K562 (cell line): ENCODE results near the gene ZNF562. TPM values are rescaled to one million over a fixed set of nuclear protein-coding genes. Genes with fewer than 3 reads are reported as not detected.
A peak's percentile ranks its signal among the peaks of the same experiment; 100 is the strongest.

Experiments
- ATAC-seq: fragments of 200-7000 bp; cut with Tn5 transposase; 3 replicates; pipeline ENCODE4 v1.9.1; 2020; ENCODE audit warnings: moderate library complexity
- BruUV-seq: library from RNA; stranded (reverse); fragments of 400-500 nt; replicated peaks from 2 replicates; lab custom pipeline; 2021; lab: Mats Ljungman, UMichigan
- CTCF ChIA-PET: fragments of 300-600 bp; formaldehyde crosslinking; extraction: SDS; loops from one replicate; lab custom pipeline; 2021; ENCODE audit warnings: low intra/inter-chr PET ratio; lab: Yijun Ruan, JAX
- POLR2A ChIA-PET: fragments of 300-600, 350-650 bp; sonication (Branson Sonifier 250); formaldehyde crosslinking; extraction: SDS; loops from one replicate; lab custom pipeline; 2021; ENCODE audit warnings: antibody characterized with exemption, inconsistent platforms; lab: Yijun Ruan, JAX
- DNase-seq, 4 experiments: peaks; one replicate each; pipeline versions ENCODE4 v3.0.0 to v3.0.0-alpha.2; 2011 to 2018; ENCODE audit warnings: low spot score in 3 of 4, mixed read lengths in 3 of 4; ENCODE audit errors: extremely low read depth in 1 of 4
- FAIRE-seq: peaks from 2 replicates; lab custom pipeline; 2011; peaks lifted over from hg19 to GRCh38; lab: Jason Lieb, UNC
- H2AFZ ChIP-seq: 2 replicates; pipeline ENCODE4 v1.6.0; 2011; ENCODE audit warnings: low read depth, low read length, control low read depth, inconsistent platforms
- H3K27ac ChIP-seq: fragments of 200-600 bp; 3 replicates; pipeline ENCODE4 v1.8.0; 2011; ENCODE audit warnings: low read depth, mild to moderate bottlenecking, control low read depth, inconsistent platforms, low read length, moderate library complexity, mixed read lengths; ENCODE audit errors: extremely low read depth
- H3K27me3 ChIP-seq, 2 experiments: fragments of 300-600 bp in 1 of 2; 2 replicates in 1 of 2; 3 replicates in 1 of 2; pipeline versions ENCODE4 v1.6.0 to v1.8.0; 2011; ENCODE audit warnings: inconsistent platforms in 2 of 2, low read length in 2 of 2, mild to moderate bottlenecking in 1 of 2, mixed read lengths in 1 of 2, moderate library complexity in 1 of 2; ENCODE audit not compliant: control insufficient read depth in 2 of 2, insufficient read depth in 2 of 2
- H3K36me3 ChIP-seq: fragments of 300-600 bp; 3 replicates; pipeline ENCODE4 v1.8.0; 2011; ENCODE audit warnings: mild to moderate bottlenecking, low read length, inconsistent platforms; ENCODE audit not compliant: control insufficient read depth, insufficient read depth
- H3K4me1 ChIP-seq, 2 experiments: fragments of 200-600 bp in 1 of 2; replicated peaks in 1 of 2; 2 replicates in 1 of 2; 3 replicates in 1 of 2; pipeline versions ENCODE4 v1.5.1 to v1.8.0; 2011; ENCODE audit warnings: inconsistent platforms in 2 of 2, low read length in 2 of 2, mild to moderate bottlenecking in 1 of 2, mixed read lengths in 1 of 2, moderate library complexity in 1 of 2; ENCODE audit not compliant: control insufficient read depth in 2 of 2, insufficient read depth in 2 of 2
- H3K4me2 ChIP-seq: 2 replicates; pipeline ENCODE4 v1.6.1; 2011; ENCODE audit warnings: low read length, control low read depth, inconsistent platforms, mixed read lengths; ENCODE audit not compliant: insufficient read depth
- H3K4me3 ChIP-seq: fragments of 200-600 bp; sonication (generic), shearing (Covaris generic); 2 replicates; pipeline ENCODE4 v1.5.1; 2016; ENCODE audit warnings: control low read depth, inconsistent platforms
- H3K79me2 ChIP-seq: fragments of 200-600 bp; 3 replicates; pipeline ENCODE4 v1.8.0; 2011; ENCODE audit warnings: low read length, inconsistent platforms; ENCODE audit not compliant: control insufficient read depth, insufficient read depth
- H3K9ac ChIP-seq, 2 experiments: 2 replicates each; pipeline versions ENCODE4 v1.6.0 to v1.6.1; 2011; ENCODE audit warnings: low read depth in 2 of 2, low read length in 2 of 2, control low read depth in 1 of 2, inconsistent platforms in 1 of 2, mild to moderate bottlenecking in 1 of 2, mixed read lengths in 1 of 2; ENCODE audit not compliant: insufficient read depth in 1 of 2
- H3K9me1 ChIP-seq: one replicate; pipeline ENCODE4 v1.6.0; 2011; ENCODE audit warnings: inconsistent platforms, mild to moderate bottlenecking, low read length, moderate library complexity; ENCODE audit not compliant: control insufficient read depth, insufficient read depth
- H3K9me3 ChIP-seq: replicated peaks from 2 replicates; pipeline ENCODE4 v1.5.1; 2011; ENCODE audit warnings: low read depth, low read length, inconsistent platforms; ENCODE audit not compliant: control insufficient read depth, insufficient read depth
- H4K20me1 ChIP-seq: replicated peaks from 2 replicates; pipeline ENCODE4 v1.6.1; 2011; ENCODE audit warnings: low read length, inconsistent platforms, mixed read lengths; ENCODE audit not compliant: control insufficient read depth, insufficient read depth
- CBX3 ChIP-seq, 2 experiments: IDR thresholded peaks; 1 replicate in 1 of 2; 2 replicates in 1 of 2; pipeline ENCODE4 v1.6.1; 2012; ENCODE audit warnings: inconsistent platforms in 2 of 2, low read length in 2 of 2, borderline replicate concordance in 1 of 2, control low read depth in 1 of 2
- CEBPB ChIP-seq: fragments of 450-650 bp; IDR thresholded peaks from 2 replicates; pipeline ENCODE4 v1.6.1; 2016; ENCODE audit warnings: missing genetic modification characterization, missing compliant biosample characterization
- CEBPG ChIP-seq, 3 experiments: fragments of 200-800 bp in 1 of 3; sonication (Bioruptor generic) in 1 of 3; sonication (generic) in 1 of 3; formaldehyde crosslinking in 1 of 3; IDR thresholded peaks in 2 of 3; conservative IDR thresholded peaks in 1 of 3; 2 replicates each; pipeline versions ENCODE4 v1.6.1 to v1.8.0; 2016 to 2022; ENCODE audit warnings: missing compliant biosample characterization in 2 of 3, missing genetic modification characterization in 2 of 3, mild to moderate bottlenecking in 1 of 3, missing genetic modification reagents in 1 of 3
- EGR1 ChIP-seq: fragments of 450-650 bp; conservative IDR thresholded peaks from 2 replicates; pipeline ENCODE4 v1.6.1; 2017; ENCODE audit warnings: mild to moderate bottlenecking
- EP400 ChIP-seq: fragments of 450-650 bp; IDR thresholded peaks from 2 replicates; pipeline ENCODE4 v1.6.1; 2017; ENCODE audit warnings: antibody characterized with exemption, mild to moderate bottlenecking, moderate library complexity
- FOXA3 ChIP-seq, 2 experiments: fragments of 450-650 bp in 1 of 2; sonication (generic) in 1 of 2; formaldehyde crosslinking; IDR thresholded peaks in 1 of 2; conservative IDR thresholded peaks in 1 of 2; 2 replicates each; pipeline versions ENCODE4 v1.4.0 to v1.8.0; 2020 to 2022; ENCODE audit warnings: mild to moderate bottlenecking in 2 of 2, missing genetic modification reagents in 1 of 2
- KDM1A ChIP-seq, 2 experiments: fragments of 450-650 bp; IDR thresholded peaks; 2 replicates each; pipeline ENCODE4 v1.6.1; 2016; ENCODE audit warnings: mild to moderate bottlenecking in 2 of 2
- MAZ ChIP-seq, 2 experiments: fragments of 450-650 bp in 1 of 2; sonication (generic) in 1 of 2; formaldehyde crosslinking; IDR thresholded peaks in 1 of 2; conservative IDR thresholded peaks in 1 of 2; 2 replicates each; pipeline versions ENCODE4 v1.4.0 to v1.5.0; 2020; ENCODE audit warnings: mild to moderate bottlenecking in 1 of 2, missing genetic modification reagents in 1 of 2
- TRIM28 ChIP-seq: fragments of 450-650 bp; IDR thresholded peaks from 2 replicates; pipeline ENCODE4 v1.6.1; 2017
- XRCC3 ChIP-seq: fragments of 450-650 bp; IDR thresholded peaks from 2 replicates; pipeline ENCODE4 v1.6.1; 2017; ENCODE audit warnings: mild to moderate bottlenecking, moderate library complexity
- ZNF561 ChIP-seq: fragments of 450-650 bp; formaldehyde crosslinking; conservative IDR thresholded peaks from 2 replicates; pipeline ENCODE4 v1.4.0; 2020; ENCODE audit warnings: mild to moderate bottlenecking, moderate library complexity
- ZNF589 ChIP-seq: fragments of 200-800 bp; sonication (Bioruptor generic); IDR thresholded peaks from 2 replicates; pipeline ENCODE4 v1.6.1; 2016; ENCODE audit warnings: low read depth, missing genetic modification characterization, missing compliant biosample characterization
- WGBS: fragments of 100-300 bp; shearing (Covaris generic); methylation state at CpG from one replicate; pipeline ENCODE4 v1.1.6; 2016; ENCODE audit warnings: low coverage, mixed read lengths; ENCODE audit not compliant: insufficient coverage; ENCODE audit errors: missing lambda C conversion rate; 5-methylcytosine and 5-hydroxymethylcytosine counted together
- in situ Hi-C: fragments of 300-500 bp; cut with MboI; formaldehyde crosslinking; loops from 4 replicates; pipeline ENCODE4 v1.15.0; 2018; ENCODE audit warnings: inconsistent platforms, mixed read lengths
- intact Hi-C: fragments of 100-400 bp; cut with micrococcal nuclease; formaldehyde crosslinking; loops from 2 replicates; pipeline ENCODE4 v1.14.2; 2022
- polyA plus RNA-seq, 8 experiments: library from polyadenylated mRNA; depleted of rRNA in 4 of 8; stranded (reverse) in 5 of 8; unstranded in 3 of 8; fragments of >200 nt; fragmentation: Nextera tagmentation in 2 of 8; fragmentation: Illumina TruSeq in 1 of 8; extraction: Ambion mirVana in 2 of 8; extraction: Trizol in 1 of 8; gene quantifications; 2 replicates each; pipeline versions ENCODE4 v1.2.1 to v1.2.3, GENCODE V29; 2011 to 2014; ENCODE audit warnings: inconsistent platforms in 1 of 8, missing spikeins in 1 of 8
- total RNA-seq, 7 experiments: library from RNA; depleted of rRNA in 6 of 7; stranded (reverse); fragments of >200 nt in 6 of 7; fragmentation: Illumina TruSeq in 2 of 7; extraction: Trizol in 2 of 7; gene quantifications; 2 replicates each; pipeline versions ENCODE4 v1.2.1 to v1.2.3, GENCODE V29; 2011 to 2021; ENCODE audit warnings: low replicate concordance in 1 of 7
- TF ChIP-seq, protein P1 (sequence below): fragments of 450-650 bp; IDR thresholded peaks from one replicate; pipeline ENCODE4 v1.6.1; 2018; ENCODE audit warnings: mild to moderate bottlenecking, moderate library complexity; ENCODE audit not compliant: partially characterized antibody
- TF ChIP-seq, protein P2 (sequence below): sonication (generic); formaldehyde crosslinking; IDR thresholded peaks from 2 replicates; pipeline ENCODE4 v1.8.0; 2022; ENCODE audit warnings: mild to moderate bottlenecking, missing genetic modification reagents
- TF ChIP-seq, protein P3 (sequence below): IDR thresholded peaks from 2 replicates; pipeline ENCODE4 v1.6.1; 2016; ENCODE audit warnings: missing genetic modification characterization, missing compliant biosample characterization
- TF ChIP-seq, protein P4 (sequence below): fragments of 450-650 bp; IDR thresholded peaks from 2 replicates; pipeline ENCODE4 v1.6.1; 2016

Gene ZNF562
- total and polyA plus RNA-seq, 9 of the 15 experiments (the other 6 are each of a cell fraction or from before 2014, with no cell fraction given), result 11.8 to 46.9 (median 20.8) TPM

DNA sequence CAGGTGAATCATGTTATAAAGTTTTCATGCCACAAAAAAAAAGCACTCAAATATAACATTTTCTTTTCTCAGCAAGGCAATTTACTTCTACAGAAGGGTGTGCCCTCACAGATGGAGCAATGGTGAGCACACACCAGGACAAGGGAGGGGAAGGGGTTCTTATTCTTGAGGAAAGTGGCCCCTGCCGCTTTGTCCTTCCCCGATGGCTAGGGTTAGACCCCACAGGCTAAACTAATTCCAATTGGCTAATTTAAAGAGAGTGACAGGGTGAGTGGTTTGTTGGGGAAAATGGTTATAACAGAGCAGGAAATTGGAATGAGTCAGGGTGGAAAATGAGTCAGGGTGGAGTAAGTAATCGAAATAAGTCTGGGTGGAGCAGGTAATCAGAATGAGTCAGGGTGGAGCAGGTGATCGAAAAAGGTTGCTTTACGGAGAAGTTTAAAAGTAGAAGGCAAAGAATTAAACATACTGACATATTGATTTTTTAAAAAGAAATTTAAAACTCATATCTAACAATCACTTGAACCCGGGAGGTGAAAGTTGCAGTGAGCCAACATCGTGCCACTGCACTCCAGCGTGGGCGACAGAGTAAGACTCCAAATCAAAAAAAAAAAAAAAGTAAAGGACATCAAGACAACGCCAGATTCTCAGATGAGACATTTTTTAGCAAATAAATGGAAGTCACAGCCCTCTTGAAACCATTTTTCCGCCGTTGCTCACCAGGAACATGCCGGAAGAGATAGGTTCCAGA lies 813 bp downstream of the ZNF562 start:
- Histone ChIP-seq H3K79me2 (peaks cover 60% of the 10 kb centered on the region), H4K20me1 (no peaks in the 10 kb centered on the region), H3K27me3 (no peaks in the 10 kb centered on the region), H3K4me2 (peak overlapping the region; percentile 85), H3K36me3 (peaks cover 44% of the 10 kb centered on the region), H3K27ac (peak overlapping the region; percentile 99), H3K4me1 (peaks cover 3 to 7% of the 10 kb centered on the region in 2 experiments; a peak in 3 of 5 replicates), H3K9me1 (no peaks in the 10 kb centered on the region), H3K4me3 (peak overlapping the region; percentile 96), H3K9ac (peak overlapping the region; percentile 98 to 99), H2AFZ (peak overlapping the region; percentile 100), H3K9me3 (peaks cover 18% of the 10 kb centered on the region)
- POLR2A ChIA-PET, result no interaction called here
- BruUV-seq, result TSS peak; percentile 64
- WGBS, result 15% methylated on average over 13 of the region's 13 CpGs
- intact Hi-C loops (no loop called here), in situ Hi-C loops (no loop called here)
- CTCF ChIA-PET, result no interaction called here
- DNase-seq (peak in 1 of 4 experiments; percentile 20), ATAC-seq (peak; percentile 39), FAIRE-seq (no peak)
- peak; percentile 53; the same call in 1 of the 2 replicates for TF ChIP-seq CEBPG (CRISPR knock-in tag; IDR thresholded peaks at IDR 0.05)
- TF ChIP-seq CEBPG (tag; conservative IDR thresholded peaks at IDR 0.05 in 1 of 2, IDR thresholded peaks at IDR 0.05 in 1 of 2), result peak in 1 of 2 experiments; percentile 50; a peak in 2 of 4 replicates
- TF ChIP-seq, protein P1, sequence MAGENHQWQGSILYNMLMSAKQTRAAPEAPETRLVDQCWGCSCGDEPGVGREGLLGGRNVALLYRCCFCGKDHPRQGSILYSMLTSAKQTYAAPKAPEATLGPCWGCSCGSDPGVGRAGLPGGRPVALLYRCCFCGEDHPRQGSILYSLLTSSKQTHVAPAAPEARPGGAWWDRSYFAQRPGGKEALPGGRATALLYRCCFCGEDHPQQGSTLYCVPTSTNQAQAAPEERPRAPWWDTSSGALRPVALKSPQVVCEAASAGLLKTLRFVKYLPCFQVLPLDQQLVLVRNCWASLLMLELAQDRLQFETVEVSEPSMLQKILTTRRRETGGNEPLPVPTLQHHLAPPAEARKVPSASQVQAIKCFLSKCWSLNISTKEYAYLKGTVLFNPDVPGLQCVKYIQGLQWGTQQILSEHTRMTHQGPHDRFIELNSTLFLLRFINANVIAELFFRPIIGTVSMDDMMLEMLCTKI, result no peak
- TF ChIP-seq, protein P2, sequence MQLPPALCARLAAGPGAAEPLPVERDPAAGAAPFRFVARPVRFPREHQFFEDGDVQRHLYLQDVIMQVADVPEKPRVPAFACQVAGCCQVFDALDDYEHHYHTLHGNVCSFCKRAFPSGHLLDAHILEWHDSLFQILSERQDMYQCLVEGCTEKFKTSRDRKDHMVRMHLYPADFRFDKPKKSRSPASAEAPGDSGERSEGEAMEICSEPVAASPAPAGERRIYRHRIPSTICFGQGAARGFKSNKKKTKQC (CRISPR knock-in tag), result peak; percentile 57; the same call in 1 of the 2 replicates
- 0 out of 4 replicates have a peak, but pooled peaks of 1 of the 2 experiments have one; percentile 22 for TF ChIP-seq KDM1A (IDR thresholded peaks at IDR 0.05)
- peak in 1 of 2 experiments; percentile 10; a peak in 1 of 4 replicates for TF ChIP-seq FOXA3 (CRISPR knock-in tag; conservative IDR thresholded peaks at IDR 0.05 in 1 of 2, IDR thresholded peaks at IDR 0.05 in 1 of 2)
- TF ChIP-seq CBX3 (IDR thresholded peaks at IDR 0.05; ENCODE audit: borderline replicate concordance in 1 of 2, low read length in 2 of 2), result peak in 1 of 2 experiments; percentile 98; a peak in 2 of 3 replicates
- peak; percentile 91 for TF ChIP-seq ZNF561 (CRISPR knock-in tag)
- TF ChIP-seq, protein P3, sequence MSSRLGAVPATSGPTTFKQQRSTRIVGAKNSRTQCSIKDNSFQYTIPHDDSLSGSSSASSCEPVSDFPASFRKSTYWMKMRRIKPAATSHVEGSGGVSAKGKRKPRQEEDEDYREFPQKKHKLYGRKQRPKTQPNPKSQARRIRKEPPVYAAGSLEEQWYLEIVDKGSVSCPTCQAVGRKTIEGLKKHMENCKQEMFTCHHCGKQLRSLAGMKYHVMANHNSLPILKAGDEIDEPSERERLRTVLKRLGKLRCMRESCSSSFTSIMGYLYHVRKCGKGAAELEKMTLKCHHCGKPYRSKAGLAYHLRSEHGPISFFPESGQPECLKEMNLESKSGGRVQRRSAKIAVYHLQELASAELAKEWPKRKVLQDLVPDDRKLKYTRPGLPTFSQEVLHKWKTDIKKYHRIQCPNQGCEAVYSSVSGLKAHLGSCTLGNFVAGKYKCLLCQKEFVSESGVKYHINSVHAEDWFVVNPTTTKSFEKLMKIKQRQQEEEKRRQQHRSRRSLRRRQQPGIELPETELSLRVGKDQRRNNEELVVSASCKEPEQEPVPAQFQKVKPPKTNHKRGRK (tag), result 0 out of 2 replicates have a peak, but pooled peaks have one; percentile 16
- TF ChIP-seq MAZ (CRISPR knock-in tag; conservative IDR thresholded peaks at IDR 0.05 in 1 of 2, IDR thresholded peaks at IDR 0.05 in 1 of 2), result 0 out of 4 replicates have a peak, but pooled peaks of 1 of the 2 experiments have one; percentile 13
- peak; percentile 87 for TF ChIP-seq XRCC3
- TF ChIP-seq TRIM28, result peak; percentile 98
- TF ChIP-seq CEBPB (tag), result peak; percentile 49
- peak; percentile 54 for TF ChIP-seq EGR1
- no peak for TF ChIP-seq EP400
- TF ChIP-seq, protein P4, sequence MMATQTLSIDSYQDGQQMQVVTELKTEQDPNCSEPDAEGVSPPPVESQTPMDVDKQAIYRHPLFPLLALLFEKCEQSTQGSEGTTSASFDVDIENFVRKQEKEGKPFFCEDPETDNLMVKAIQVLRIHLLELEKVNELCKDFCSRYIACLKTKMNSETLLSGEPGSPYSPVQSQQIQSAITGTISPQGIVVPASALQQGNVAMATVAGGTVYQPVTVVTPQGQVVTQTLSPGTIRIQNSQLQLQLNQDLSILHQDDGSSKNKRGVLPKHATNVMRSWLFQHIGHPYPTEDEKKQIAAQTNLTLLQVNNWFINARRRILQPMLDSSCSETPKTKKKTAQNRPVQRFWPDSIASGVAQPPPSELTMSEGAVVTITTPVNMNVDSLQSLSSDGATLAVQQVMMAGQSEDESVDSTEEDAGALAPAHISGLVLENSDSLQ, result peak; percentile 69; the same call in 1 of the 2 replicates
- peak; percentile 60 for TF ChIP-seq ZNF589 (CRISPR knock-in tag)
